Measurements from ENCODE around the gene PTPRG.
"Not testable (repeated sequence)": the region's sequence is repeated elsewhere in the genome, so short reads cannot be mapped to it uniquely, and the experiment has no call there.

Gene PTPRG

DNA sequence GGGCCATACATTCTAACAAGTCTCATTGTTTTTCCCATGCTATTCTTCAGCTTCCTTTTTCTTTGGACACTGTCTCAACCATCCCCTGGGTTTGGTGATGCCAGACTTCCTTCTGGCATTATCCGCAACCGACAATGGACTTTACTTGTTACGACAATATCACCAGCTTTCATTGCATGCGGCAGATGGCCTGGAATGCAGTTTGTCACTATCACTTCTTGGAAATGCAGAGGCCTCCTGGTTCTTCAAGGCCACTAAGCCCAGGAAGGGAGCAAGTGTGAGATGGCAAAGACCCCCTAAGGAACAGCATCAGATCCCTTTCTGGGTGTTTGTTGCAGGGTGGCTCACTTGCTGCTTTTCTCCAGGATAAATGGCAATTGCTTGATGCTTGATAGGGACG is 128.6 kb downstream of the PTPRG start:
- no peak for DNase-seq

DNA sequence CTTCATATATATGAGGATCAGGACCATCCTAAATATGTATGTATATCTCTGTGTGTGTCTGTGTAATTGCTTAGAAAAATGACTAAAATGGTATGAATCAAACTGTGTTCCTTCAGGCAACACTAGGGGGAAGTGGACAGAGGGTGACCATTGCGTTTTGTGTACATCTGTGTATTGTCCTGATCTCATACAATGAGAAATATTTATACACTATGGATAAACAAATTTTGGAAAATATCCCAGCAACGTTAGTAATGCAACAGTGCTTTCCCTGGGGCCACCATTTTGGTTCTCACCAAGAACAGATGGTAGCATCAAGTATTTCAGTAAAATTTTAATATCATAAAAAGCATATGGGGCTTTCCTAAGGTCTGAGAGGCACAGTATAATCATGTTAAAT is 130.1 kb downstream of the PTPRG start:
- no peak for DNase-seq

GRCh38 chr3:61697301-61697700 is 135.9 kb downstream of the PTPRG start:
- no peak for DNase-seq

GRCh38 chr3:61698278-61699072 is 137.1 kb downstream of the PTPRG start:
- DNase-seq = not testable (repeated sequence)

DNA sequence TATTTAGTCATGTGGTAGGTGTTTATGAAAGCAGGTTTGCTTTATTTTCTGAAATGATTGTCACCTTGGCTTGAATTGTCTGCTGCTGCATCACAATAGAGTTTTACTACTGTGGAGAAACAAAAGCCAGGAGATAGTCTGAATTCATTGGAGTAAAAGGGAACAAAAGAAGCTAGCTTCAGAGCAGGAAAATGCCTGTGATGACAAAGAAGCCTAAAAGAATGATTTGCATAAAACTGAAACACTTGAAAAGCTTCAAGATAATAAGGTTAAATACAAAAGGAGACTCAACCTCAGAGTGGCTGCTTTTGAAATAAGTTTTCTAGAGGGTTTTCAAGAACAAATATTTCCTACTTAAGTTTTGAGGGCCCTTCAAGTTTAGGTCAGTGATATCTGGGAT is 138.3 kb downstream of the PTPRG start:
- DNase-seq = no peak

GRCh38 chr3:61701011-61701410 is 139.6 kb downstream of the PTPRG start:
- DNase-seq = no peak

DNA sequence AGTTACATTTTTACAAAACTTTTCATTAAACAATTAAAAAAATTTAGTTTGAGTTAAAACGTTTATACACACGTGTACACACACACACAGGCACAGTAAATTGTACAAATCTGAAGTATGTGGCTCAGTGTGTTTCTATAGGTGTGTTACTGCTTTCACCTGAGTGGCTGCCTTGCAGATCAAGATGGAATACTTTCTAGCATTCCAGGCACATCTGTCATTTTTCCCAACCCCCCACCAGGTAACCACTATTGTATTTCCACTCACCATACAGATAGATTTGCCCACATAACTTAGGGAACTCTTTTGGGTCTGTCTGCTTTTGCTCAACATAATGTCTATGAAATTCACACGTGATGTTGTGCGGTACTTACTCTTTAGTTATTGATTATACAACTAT is 141.1 kb downstream of the PTPRG start:
- DNase-seq = no peak

GRCh38 chr3:61704807-61705206 is 143.4 kb downstream of the PTPRG start:
- DNase-seq = no peak

DNA sequence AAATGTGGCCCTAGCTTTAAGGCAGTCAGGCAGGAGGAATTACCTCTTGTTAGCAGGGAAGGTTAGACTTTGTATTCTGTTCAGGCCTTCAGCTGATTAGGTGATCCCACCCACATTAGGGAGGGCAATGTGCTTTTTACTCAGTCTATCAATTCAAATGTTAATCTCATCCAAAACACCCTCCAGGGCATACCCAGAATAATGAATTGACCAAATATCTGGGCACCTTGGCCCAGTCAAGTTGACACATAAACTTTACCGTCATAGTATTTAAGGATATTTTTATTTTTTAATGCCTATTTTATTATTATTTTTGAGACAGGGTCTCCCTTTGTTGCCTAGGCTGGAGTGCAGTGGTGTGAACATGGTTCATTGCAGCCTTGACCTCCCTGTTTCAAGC is 146.1 kb downstream of the PTPRG start:
- no peak for DNase-seq

- DNase-seq = not testable (repeated sequence)
Measured at GRCh38 chr3:61710920-61711319, 149.5 kb downstream of the PTPRG start.

DNA sequence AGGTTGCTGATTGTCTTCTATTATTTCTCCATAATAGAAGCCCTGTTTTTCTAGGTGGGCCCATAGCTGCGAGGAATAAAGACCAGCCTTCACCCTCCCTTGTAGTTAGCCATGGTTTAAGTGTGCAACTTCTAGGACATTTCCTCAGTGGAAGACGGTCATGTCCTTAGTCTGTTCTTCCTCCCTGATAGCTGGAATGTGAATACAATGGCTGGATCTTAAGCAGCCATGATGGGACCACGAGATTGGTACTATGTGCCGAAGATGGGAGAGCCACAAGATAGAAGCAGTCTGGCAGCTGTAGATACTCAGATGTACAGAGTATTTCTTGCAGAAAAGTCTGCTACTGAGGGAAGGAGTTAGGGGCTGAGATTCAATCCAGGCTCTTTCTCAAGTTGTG is 152.9 kb downstream of the PTPRG start:
- no peak for DNase-seq

DNA sequence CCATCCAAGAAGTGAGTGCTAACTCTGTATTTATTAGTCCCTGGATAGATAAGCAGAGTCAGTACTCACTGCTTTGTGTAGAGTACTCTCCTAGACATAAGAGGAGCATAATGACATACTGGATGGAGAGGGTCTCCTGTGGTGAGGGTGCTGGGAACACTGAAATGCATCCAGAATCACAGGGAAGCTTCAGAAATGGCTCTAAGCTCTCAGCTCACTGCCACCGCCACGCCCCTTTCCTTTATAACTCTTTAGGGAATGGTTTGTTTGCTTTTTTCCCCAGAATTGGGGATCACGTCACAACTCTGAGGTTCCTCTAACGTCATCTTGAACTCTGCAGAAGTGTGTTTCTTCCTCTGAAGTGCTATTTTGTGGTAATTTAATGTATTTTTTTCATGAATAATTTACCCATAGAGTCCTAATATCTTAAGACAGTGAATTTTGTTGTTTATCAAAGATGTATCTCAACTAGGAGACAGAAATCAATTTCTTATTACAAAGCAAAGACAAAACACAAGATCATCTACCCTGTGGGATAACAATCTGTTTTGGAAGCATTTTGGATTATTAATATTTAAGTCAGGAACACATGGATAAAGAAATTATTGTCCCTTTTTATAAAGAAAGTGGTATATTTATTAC is 154.6 kb downstream of the PTPRG start:
- no peak for DNase-seq

DNA sequence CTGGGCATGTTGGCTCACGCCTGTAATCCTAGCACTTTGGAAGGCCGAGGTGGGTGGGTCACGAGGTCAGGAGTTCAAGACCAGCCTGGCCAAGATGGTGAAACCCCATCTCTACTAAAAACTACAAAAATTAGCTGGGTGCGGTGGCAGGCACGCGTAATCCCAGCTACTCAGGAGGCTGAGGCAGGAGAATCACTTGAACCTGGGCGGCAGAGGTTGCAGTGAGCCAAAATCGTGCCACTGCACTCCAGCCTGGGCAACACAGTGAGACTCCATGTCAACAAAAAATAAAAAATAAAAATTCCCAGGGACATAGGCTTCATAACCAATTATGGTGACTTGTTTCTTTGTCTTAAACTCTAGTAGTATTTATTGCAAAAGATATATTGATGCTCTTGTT is 155.3 kb downstream of the PTPRG start:
- DNase-seq = not testable (repeated sequence)

GRCh38 chr3:61718565-61718964 is 157.2 kb downstream of the PTPRG start:
- DNase-seq = no peak

GRCh38 chr3:61719278-61719977 is 158.1 kb downstream of the PTPRG start:
- no peak for DNase-seq

DNA sequence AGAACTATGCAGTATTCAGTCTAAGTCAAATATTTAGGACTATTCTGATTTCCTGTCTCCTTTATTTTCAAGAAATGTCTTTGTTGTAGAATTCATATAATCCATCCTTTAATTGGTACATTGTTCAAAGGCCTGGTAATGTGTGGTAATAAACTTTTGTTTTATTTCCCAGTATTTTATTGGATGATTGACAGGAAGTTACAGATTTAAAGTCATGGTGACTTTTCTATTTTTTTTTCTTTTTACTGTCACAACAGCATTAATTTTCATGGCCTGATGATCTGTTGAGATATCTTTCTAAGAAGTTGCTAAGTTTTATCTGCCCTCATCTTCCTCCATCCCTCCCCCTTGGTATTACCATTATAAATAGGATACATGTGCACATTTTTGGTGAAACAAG is 161.7 kb downstream of the PTPRG start:
- no peak for DNase-seq

DNA sequence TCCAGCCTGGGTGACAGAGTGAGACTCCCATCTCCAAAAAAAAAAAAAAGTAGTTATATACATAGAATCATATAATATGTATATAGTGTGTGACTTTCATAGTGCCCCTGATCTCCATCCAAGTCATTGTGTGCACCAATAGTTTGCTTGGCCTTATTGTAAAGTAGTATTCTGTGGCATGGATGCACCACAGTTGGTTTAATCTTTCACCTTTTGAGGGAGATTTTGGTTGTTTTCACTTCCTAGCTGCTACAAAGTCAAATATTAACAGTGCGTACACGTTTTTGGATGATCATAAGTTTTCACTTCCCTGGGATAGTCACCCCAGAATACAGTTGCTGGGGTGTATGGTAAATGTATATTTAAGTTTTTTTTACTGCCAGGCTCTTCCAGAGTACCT is 162.8 kb downstream of the PTPRG start:
- no peak for DNase-seq

DNA sequence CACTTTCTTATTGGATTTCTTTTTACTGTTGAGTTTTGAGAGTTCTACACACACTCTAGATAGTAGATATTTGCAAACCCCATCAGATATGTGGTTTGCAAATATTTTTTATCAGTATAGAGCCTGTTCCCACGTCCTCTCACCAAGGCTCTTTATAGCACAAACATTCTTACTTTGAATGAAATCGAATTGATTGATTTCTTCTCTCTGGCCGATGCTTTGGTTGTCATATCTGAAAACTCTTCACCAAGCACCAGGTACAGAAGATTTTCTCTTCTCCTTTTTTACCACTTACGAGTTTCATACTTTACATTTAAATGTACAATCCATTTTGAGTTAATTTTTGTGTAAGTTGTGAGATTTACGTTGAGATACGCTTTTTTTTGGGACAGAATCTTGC is 163.4 kb downstream of the PTPRG start:
- DNase-seq = no peak

DNA sequence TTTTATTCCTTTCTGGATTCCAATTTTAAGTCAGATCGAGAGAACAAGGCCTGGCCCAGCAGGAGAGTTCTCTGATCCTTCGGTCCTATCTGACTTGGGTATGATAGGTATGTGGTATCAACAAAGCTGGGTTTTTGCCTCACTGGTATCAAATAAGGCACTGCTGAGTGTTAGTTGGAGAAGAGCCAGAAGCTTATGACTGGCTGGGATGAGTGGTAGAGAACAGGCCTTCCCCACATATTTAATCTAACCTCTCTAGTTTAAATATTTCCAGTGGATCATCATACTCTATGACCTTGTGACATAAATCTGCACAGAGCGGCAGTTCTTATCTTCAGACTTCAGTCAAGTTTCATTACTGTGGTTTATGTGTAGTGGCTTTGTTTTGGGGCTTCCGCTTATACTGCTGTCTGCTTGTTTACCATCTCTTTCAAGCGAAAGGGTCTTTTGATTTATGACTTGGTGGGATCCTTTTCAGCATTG is 164.5 kb downstream of the PTPRG start:
- no peak for DNase-seq

DNA sequence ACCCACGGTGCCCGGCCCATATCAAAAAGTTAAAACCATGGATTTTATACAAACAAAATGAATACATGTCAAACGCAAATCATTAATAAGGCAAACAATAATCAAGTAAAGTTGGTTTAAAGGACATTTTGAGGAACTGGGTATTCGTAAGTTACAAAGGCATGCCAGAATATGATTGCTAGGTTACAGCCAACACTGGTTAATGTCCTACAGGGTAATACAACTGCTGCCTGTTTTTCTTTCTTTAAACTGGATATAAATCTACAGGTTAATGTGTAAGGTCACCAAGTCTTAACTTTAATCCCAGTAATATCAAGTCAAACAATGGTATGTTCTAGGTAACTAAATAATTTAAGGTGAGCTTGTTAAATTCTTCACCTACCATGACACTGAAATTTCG is 166.1 kb downstream of the PTPRG start:
- no peak for DNase-seq

GRCh38 chr3:61729038-61729634 is 167.8 kb downstream of the PTPRG start:
- DNase-seq = no peak

DNA sequence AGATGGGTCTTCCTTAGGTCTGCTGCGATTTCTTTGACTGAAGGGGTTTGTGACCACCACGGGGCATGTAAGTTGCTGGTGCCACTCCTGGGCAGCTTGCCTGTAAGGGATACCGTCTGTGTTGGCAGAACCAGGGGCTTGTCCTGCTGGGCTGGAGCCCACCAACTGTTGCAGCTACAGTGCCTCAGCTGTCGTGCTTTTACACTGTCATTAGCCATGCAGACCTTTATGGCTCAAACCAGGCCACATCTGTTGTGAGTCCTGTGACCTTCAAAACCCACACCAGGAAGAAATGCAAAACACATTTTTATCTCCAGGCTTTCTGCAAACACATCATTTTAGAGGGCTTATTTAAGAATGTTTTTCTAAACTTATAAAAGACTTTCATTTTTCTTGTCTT is 168.7 kb downstream of the PTPRG start:
- no peak for DNase-seq

DNA sequence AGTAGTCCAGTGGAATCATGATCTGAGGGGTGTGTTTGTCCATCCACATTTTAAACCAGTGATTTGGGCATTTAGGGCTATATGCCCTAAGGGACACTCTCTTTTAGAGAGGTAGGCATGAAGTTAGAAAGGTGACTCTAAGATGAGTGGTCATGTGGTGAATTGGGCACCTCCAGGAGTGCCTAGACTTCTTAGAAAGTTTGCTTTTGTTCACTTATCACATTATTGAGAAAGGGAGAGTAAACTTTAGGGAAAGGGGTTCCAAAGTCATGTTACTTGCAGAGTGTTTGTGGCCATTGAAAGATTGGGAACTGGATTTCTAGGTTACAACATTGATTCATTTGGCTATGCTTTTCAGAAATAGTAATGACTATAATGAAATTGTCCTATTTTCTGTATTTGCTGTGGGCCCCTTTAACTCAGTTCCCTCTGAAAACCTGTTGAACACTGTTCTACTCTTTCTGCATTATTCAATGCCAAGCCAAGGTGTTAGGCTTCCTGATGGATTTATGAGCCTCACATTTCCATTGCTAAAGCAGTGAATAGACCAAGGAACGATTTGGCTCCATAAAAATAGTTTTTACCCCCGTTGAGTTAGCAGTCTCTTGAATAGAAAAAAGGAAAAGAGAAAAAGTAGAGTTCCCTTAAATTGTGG is 169.3 kb downstream of the PTPRG start:
- DNase-seq = no peak
